Stimulated activated CD4-positive, alpha-beta T cell treated with anti-CD3 and anti-CD28 coated beads, TNF-alpha, amount 100 ng/mL, for 24 hours (primary cell): Measurements from ENCODE around the gene SYNJ2.
"Not testable (repeated sequence)": the region's sequence is repeated elsewhere in the genome, so short reads cannot be mapped to it uniquely, and the experiment has no call there.

Experiments used
- DNase-seq, 3 experiments: peaks; one replicate each; pipeline ENCODE4 v3.0.0-alpha.2; 2020; ENCODE audit warnings: low read depth in 3 of 3

The SYNJ2 gene

GRCh38 chr6:157956171-157956730 lies 25.4 kb upstream of the SYNJ2 start:
- no peak for DNase-seq

- no peak for DNase-seq
Observed at GRCh38 chr6:157959451-157960227, 22.0 kb upstream of the SYNJ2 start.

GRCh38 chr6:157961153-157961831 lies 20.4 kb upstream of the SYNJ2 start:
- DNase-seq: no peak

GRCh38 chr6:157961832-157962575 lies 19.7 kb upstream of the SYNJ2 start:
- DNase-seq: no peak

- DNase-seq: no peak
Observed at GRCh38 chr6:157962601-157963302, 18.9 kb upstream of the SYNJ2 start.

GRCh38 chr6:157964100-157964499 lies 17.6 kb upstream of the SYNJ2 start:
- DNase-seq: no peak

- DNase-seq: no peak
Observed at GRCh38 chr6:157965387-157965786, 16.3 kb upstream of the SYNJ2 start.

- no peak for DNase-seq
Observed at GRCh38 chr6:157966589-157966977, 15.1 kb upstream of the SYNJ2 start.

- no peak for DNase-seq
Observed at GRCh38 chr6:157967020-157967419, 14.6 kb upstream of the SYNJ2 start.

GRCh38 chr6:157967486-157967885 lies 14.2 kb upstream of the SYNJ2 start:
- DNase-seq: no peak

GRCh38 chr6:157972177-157972576 lies 9.5 kb upstream of the SYNJ2 start:
- DNase-seq: not testable (repeated sequence)

- no peak for DNase-seq
Observed at GRCh38 chr6:157974341-157974894, 7.2 kb upstream of the SYNJ2 start.

GRCh38 chr6:157974967-157975366 lies 6.7 kb upstream of the SYNJ2 start:
- DNase-seq: no peak

GRCh38 chr6:157975456-157975855 lies 6.2 kb upstream of the SYNJ2 start:
- no peak for DNase-seq

GRCh38 chr6:157976345-157977175 lies 5.1 kb upstream of the SYNJ2 start:
- no peak for DNase-seq

- no peak for DNase-seq
Observed at GRCh38 chr6:157977176-157977804, 4.4 kb upstream of the SYNJ2 start.

- no peak for DNase-seq
Observed at GRCh38 chr6:157978021-157978783, 3.5 kb upstream of the SYNJ2 start.

- no peak for DNase-seq
Observed at GRCh38 chr6:157980288-157981131, 1.2 kb upstream of the SYNJ2 start.

- no peak for DNase-seq
Observed at GRCh38 chr6:157981132-157981394, 600 bp upstream of the SYNJ2 start.
